ENCODE measurements around the gene NAPEPLD. TPM values are rescaled to one million over a fixed set of nuclear protein-coding genes. Genes with fewer than 3 reads are reported as not detected.
"Not testable (repeated sequence)": the region's sequence is repeated elsewhere in the genome, so short reads cannot be mapped to it uniquely, and the experiment has no call there.

The NAPEPLD gene
- total RNA-seq, 4 donors from 2014 or later: 51.9 to 179 (median 81.8) TPM

DNA sequence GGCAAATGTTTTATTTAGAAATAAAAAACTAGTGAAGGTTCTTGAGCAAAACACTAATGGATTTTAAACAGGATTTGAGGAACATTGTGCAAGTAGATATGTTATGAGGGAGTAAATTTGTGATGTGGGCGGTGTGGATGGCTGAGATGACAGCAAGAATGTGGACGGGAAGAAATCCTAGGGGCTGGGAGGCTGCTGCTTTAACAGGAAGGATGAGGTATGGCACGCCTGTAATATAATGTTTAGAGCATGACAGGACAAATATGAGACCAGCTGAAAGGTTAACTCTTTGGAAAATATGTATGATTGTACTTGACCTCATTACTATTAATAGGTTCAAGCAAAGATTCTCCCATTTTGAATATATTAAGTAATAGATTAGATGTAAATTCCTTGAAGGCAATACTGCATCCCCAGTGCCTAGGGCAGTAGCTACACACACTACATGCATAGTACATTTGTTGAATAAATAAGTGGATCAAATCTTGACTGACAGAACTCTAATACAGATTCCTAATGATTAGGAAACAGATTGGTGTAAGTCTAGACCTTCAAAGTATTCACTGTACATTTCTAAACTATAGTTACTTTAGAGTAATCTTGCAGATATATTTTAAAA is 13.2 kb upstream of the NAPEPLD start:
- H3K4me3 ChIP-seq; H3K4me1 ChIP-seq; H3K36me3 ChIP-seq; in situ Hi-C loops (cut with MboI; ENCODE audit: low pct_ligation_motif_present in 1 of 4, low pct_unique_long_range_greater_than_20kb in 1 of 4, low sequenced_read_pairs in 3 of 4); intact Hi-C loops (cut with DNase I; ENCODE audit: low total_unique reads); H3K9me3 ChIP-seq; H3K27me3 ChIP-seq; H3K27ac ChIP-seq; DNase-seq: not testable (repeated sequence)
- WGBS, 2 donors (ENCODE audit: low coverage in 1 of 2): 57 to 82% methylated on average over 1 to 3 of the region's 3 CpGs

DNA sequence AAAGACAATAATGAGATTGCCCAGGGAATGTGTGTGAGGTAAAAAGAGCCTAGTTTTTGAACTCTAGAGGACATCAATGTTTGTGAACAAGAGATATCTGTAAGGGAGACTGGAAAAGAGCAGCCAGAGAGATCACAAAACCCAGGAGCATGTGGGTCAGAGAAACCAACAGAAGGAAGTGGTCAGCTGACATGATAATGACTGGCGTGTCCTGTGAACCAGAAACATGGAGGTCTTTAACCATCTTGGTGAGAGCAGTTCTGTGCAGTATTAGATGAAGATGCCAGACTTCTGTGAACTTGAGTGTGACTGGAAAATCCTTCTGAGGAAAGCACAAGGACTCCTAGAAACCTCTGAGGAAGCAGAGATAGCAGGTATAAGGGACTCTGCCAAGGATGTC is 10.2 kb upstream of the NAPEPLD start:
- H3K36me3 ChIP-seq; H3K27me3 ChIP-seq; H3K27ac ChIP-seq; H3K4me3 ChIP-seq; intact Hi-C loops (cut with DNase I; ENCODE audit: low total_unique reads); DNase-seq; in situ Hi-C loops (cut with MboI; ENCODE audit: low pct_ligation_motif_present in 1 of 4, low pct_unique_long_range_greater_than_20kb in 1 of 4, low sequenced_read_pairs in 3 of 4); H3K9me3 ChIP-seq; H3K4me1 ChIP-seq: not testable (repeated sequence)
- 68 to 86% methylated on average over 1 of the region's 1 CpG for WGBS, 2 donors (ENCODE audit: low coverage in 1 of 2)

DNA sequence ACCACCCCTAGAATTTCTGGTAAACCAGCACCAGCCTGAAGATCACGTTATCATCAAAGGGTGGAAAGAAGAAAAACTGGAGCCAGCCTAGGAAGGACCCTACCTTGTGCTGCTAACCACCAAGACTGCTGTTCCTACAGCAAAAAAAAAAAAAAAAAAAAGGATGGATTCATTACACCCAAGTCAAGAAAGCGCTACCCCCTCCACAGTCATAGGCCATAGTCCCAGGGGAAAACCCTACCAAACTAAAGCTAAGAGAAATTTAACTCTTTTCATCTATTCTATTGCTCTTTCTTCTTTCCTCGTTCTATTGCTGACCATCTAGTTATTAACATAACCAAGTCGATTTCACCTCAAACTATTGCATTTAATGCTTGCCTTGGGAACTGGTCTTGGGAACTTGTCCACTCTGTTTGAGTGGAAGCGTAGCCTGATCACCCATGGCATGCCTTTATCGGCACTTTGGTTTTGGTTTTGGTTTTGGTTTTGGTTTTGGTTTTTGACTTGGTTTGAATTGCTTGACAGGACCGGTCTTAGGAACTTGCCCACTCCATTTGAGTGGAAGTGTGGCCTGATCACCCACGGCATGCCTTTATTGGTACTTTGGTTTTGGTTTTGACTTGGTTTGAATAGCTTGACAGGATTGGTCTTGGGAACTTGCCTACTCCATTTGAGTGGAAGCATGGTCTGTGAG is 6.6 kb upstream of the NAPEPLD start:
- DNase-seq; H3K27ac ChIP-seq; intact Hi-C loops (cut with DNase I; ENCODE audit: low total_unique reads): not testable (repeated sequence)

DNA sequence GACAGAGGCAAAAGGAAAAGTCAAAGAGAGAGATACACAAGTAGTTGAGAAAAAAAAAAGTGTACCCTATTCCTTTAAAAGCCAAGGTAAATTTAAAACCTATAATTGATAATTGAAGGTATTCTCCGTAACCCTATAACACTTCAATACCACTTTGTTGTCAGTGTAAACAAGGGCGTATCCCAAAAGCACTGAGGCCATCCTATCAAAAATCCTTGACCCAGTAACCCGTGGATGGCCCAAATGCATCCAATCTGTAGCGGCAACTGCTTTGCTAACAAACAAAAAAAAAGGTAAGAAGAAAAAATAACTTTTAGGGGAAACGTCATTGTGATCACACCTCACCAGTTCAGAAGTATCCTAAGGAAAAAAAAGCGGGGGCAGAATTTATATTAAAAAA is 5.1 kb upstream of the NAPEPLD start:
- no peaks in the 10 kb centered on the region for H3K27me3 ChIP-seq
- no peaks in the 10 kb centered on the region for H3K36me3 ChIP-seq
- peaks cover 4 to 33% (median 18%) of the 10 kb centered on the region in 4 donors for H3K4me1 ChIP-seq
- no peak overlapping the region for H3K4me3 ChIP-seq
- TF ChIP-seq, protein P1, sequence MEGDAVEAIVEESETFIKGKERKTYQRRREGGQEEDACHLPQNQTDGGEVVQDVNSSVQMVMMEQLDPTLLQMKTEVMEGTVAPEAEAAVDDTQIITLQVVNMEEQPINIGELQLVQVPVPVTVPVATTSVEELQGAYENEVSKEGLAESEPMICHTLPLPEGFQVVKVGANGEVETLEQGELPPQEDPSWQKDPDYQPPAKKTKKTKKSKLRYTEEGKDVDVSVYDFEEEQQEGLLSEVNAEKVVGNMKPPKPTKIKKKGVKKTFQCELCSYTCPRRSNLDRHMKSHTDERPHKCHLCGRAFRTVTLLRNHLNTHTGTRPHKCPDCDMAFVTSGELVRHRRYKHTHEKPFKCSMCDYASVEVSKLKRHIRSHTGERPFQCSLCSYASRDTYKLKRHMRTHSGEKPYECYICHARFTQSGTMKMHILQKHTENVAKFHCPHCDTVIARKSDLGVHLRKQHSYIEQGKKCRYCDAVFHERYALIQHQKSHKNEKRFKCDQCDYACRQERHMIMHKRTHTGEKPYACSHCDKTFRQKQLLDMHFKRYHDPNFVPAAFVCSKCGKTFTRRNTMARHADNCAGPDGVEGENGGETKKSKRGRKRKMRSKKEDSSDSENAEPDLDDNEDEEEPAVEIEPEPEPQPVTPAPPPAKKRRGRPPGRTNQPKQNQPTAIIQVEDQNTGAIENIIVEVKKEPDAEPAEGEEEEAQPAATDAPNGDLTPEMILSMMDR (IDR thresholded peaks at IDR 0.05): no peak
- TF ChIP-seq POLR2A (IDR thresholded peaks at IDR 0.05): no peak
- no peak for TF ChIP-seq POLR2AphosphoS5 (IDR thresholded peaks at IDR 0.05)
- no peak for TF ChIP-seq EP300 (IDR thresholded peaks at IDR 0.05; ENCODE audit: low read depth)
- in situ Hi-C loops (cut with MboI; ENCODE audit: low pct_ligation_motif_present in 1 of 4, low pct_unique_long_range_greater_than_20kb in 1 of 4, low sequenced_read_pairs in 3 of 4): no loop called here
- no peaks in the 10 kb centered on the region for H3K9me3 ChIP-seq
- no peak overlapping the region for H3K27ac ChIP-seq
- intact Hi-C loops (cut with DNase I; ENCODE audit: low total_unique reads): no loop called here
- WGBS, 2 donors (ENCODE audit: low coverage in 1 of 2): 36 to 59% methylated on average over 4 to 6 of the region's 6 CpGs
- DNase-seq: no peak

More for the DNA sequence above, 6.6 kb upstream of the NAPEPLD start:
- Histone ChIP-seq H3K4me3 (peak overlapping the region in 1 of 4 donors; percentile 2), H3K4me1 (peaks cover 4 to 25% (median 13%) of the 10 kb centered on the region in 4 donors)
- H3K9me3 ChIP-seq; H3K36me3 ChIP-seq; H3K27me3 ChIP-seq; in situ Hi-C loops (cut with MboI; ENCODE audit: low pct_ligation_motif_present in 1 of 4, low pct_unique_long_range_greater_than_20kb in 1 of 4, low sequenced_read_pairs in 3 of 4): not testable (repeated sequence)
- WGBS, 2 donors (ENCODE audit: low coverage in 1 of 2): 84 to 87% methylated on average over 6 to 8 of the region's 8 CpGs

DNA sequence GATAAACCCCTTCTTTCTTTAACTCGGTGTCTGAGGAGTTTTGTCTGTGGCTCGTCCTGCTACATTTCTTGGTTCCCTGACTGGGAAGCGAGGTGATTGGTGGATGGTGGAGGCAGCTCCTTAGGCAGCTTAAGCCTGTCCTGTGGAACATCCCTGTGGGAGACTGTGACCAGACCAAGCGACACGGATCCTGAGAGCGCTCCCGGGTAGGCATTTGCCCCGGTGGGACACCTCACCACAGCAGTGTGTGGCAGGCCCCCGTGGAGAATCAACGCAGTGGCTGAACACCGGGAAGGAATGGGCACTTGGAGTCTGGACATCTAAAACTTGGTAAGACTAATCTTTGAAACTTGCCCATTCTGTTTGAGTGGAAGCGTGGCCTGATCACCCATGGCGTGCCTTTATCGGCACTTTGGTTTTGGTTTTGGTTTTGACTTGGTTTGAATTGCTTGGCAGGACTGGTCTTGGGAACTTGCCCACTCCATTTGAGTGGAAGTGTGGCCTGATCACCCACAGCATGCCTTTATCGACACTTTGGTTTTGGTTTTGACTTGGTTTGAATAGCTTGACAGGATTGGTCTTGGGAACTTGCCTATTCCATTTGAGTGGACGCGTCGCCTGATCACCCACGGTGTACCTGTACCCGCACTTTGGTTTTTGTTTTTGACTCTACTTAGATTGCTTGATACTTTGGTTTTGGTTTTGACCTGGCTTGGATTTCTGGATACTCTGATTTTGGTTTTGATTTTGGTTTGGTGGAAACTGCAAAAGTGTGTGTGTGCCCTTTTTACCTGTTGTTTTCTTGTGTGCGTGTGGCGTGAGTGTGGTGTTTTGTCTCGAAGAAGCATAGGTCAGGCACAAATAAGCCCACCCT is 4.1 kb upstream of the NAPEPLD start:
- intact Hi-C loops (cut with DNase I; ENCODE audit: low total_unique reads); H3K27me3 ChIP-seq; in situ Hi-C loops (cut with MboI; ENCODE audit: low pct_ligation_motif_present in 1 of 4, low pct_unique_long_range_greater_than_20kb in 1 of 4, low sequenced_read_pairs in 3 of 4); H3K4me3 ChIP-seq; H3K9me3 ChIP-seq; DNase-seq; H3K36me3 ChIP-seq: not testable (repeated sequence)
- Histone ChIP-seq H3K27ac (peak overlapping the region; percentile 78 to 97 (median 96)), H3K4me1 (peaks cover 4 to 35% (median 18%) of the 10 kb centered on the region in 4 donors)
- WGBS, 2 donors (ENCODE audit: low coverage in 1 of 2): 91 to 98% methylated on average over 6 to 23 of the region's 23 CpGs
